Renal pelvis (tissue), 4 donors: Measurements from ENCODE around the gene ZNF497. TPM values are rescaled to one million over a fixed set of nuclear protein-coding genes. Genes with fewer than 3 reads are reported as not detected.
A peak's percentile ranks its signal among the peaks of the same experiment; 100 is the strongest.
"Not testable (repeated sequence)": the region's sequence is repeated elsewhere in the genome, so short reads cannot be mapped to it uniquely, and the experiment has no call there.

ENCODE experiments used
- DNase-seq: peaks from one replicate; pipeline ENCODE4 v3.0.0-alpha.2; 2013
- polyA plus RNA-seq, 3 donors: library from polyadenylated mRNA; unstranded; fragments of 120-200 nt; gene quantifications; one replicate each; pipeline ENCODE4 v1.2.1, GENCODE V29; 2013; ENCODE audit not compliant: insufficient read length in 3 of 3

Gene ZNF497
- polyA plus RNA-seq, 3 donors, result 5.0 to 7.1 (median 5.5) TPM

DNA sequence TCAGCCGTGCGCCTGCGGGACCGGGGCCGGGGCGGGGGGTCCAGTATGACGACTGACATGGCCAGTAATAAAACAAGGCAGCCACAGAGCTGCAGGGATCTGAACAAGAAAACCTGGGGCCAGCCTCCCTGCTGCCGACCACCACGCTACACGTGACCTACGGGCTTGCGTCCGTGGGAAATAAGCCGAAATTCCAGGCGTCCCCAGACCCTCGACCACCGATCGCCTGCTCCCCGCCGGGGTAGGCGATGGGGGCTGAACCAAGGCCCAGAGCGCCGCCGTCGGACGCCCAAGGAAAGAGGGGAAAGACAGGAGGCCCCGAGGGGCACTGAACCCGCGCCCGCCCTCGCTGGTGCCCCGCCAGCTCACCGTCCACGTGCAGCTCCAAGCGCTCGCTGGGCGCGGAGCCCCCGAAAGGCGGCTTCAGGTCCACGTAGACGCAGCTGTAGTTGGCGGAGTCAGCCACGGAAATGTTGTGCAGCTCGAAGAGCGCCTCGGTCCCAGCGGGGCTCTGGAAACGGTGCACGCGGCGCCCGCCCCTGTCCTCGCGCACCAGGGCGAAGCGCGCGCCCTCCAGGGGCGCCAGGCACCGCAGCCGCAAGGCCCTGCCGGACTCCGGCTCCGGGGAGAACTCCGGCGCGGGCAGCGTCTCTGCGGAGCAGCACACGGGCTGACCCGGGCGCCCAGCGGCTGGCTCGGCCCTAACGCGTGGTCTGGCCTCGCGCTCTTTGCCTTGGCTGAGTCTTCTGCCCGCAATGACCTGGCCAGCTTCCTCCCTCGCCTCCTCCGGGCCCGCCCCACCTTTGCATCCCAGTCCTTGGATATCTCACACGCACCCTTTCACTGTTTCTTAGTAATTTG lies 12.3 kb downstream of the ZNF497 start:
- no peak for DNase-seq

GRCh38 chr19:58349590-58349989 lies 13.0 kb downstream of the ZNF497 start:
- DNase-seq, result no peak

- DNase-seq, result not testable (repeated sequence)
Observed at GRCh38 chr19:58348080-58348479, 14.5 kb downstream of the ZNF497 start.

DNA sequence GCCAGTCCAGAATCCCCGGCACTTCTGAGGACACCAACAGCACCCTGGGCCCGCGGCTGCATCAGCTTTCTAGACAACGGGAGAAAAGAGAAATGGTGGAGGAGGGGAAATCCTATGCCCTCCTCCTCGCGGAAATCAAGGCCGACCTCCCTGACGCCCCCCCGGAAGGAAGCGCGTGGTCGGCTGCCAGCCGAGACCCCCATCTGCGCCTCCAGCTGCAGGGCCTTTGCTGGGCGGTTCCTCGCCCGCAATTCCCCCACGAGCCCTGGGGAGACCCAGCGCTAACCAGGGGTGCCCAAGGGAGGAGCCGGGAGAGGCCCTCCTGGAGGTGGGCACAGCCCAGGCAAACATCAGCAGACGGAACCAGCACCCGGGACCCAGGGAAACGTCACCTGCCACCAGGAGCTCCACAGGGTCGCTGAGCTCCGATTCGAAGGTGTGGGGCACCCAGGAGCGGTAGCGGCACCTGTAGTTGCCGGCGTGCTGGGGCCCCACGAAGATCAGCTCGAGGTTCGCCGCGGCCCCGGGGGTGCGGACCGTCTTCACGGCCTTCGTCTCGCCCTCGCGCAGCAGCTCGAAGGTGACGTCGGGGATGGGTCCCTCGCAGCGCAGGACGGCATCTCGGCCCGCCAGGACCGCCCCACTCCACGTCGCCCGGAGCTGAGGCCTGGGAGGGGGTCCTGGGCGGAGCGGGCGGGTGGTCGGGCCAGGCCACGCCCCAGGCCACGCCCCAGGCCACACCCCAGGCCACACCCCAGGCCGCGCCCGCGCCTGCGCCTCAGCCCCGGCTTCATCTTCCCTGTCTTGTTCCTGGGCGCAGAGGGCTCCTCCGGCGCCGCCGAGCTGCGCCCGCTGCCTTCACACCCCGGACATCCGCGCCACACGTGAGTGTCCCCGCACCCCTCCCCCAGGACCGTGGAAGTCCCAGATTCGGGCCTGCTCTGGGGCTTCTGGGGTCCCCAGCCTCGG lies 15.3 kb downstream of the ZNF497 start:
- no peak for DNase-seq

DNA sequence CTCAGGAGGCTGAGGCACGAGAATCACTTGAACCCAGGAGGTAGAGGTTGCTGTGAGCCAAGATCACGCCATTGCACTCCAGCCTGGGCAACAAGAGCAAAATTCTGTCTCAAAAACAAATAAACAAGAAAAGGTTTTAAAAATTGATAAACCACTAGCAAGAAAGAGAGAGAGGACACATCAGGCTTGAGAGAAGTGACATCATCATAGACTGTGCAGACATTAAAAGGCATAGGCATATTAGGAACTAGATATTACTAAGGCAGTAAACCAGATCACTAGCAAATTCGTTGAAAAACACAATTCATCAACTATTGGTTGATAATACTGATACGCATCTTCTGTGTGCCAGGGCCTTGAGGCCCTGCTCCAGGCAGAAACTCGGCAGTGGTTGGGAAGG lies 17.0 kb downstream of the ZNF497 start:
- no peak for DNase-seq

- DNase-seq, result no peak
Observed at GRCh38 chr19:58338825-58339558, 23.6 kb downstream of the ZNF497 start.

DNA sequence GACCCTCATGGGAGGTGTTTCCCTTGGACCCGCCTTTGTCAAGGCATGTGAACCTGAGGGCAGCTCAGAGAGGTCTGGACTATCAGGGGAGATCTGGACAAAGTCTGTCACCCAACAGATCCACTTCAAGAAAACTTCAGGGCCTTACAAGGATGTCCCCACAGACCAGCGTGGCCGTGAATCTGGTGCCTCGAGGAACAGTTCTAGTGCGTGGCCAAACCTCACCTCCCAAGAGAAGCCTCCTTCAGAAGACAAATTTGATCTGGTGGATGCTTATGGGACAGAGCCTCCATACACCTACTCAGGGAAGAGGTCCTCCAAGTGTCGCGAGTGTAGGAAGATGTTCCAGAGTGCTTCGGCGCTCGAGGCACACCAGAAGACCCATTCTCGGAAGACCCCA lies 24.2 kb downstream of the ZNF497 start:
- DNase-seq, result no peak

DNA sequence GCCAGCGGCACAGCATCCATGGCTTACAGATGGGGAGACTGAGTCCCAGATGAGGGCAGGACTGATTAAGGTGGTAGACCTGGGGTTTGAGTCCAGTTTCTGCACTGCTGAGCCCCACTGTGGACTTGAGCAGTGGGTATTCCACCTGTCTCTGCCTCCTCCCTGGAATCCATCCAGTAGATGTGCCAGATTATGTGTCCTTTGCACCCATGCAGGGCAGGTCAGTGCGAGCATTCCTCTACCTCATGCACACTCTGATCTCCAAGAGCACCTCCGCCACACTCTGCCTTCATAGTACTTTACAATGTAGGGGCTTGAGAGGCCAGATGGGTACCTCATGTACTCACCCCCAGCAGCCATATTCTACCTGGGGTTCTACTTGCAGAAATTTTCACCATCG lies 25.7 kb downstream of the ZNF497 start:
- DNase-seq, result no peak

GRCh38 chr19:58336216-58336615 lies 26.3 kb downstream of the ZNF497 start:
- DNase-seq, result no peak

GRCh38 chr19:58335630-58336029 lies 26.9 kb downstream of the ZNF497 start:
- DNase-seq, result no peak

DNA sequence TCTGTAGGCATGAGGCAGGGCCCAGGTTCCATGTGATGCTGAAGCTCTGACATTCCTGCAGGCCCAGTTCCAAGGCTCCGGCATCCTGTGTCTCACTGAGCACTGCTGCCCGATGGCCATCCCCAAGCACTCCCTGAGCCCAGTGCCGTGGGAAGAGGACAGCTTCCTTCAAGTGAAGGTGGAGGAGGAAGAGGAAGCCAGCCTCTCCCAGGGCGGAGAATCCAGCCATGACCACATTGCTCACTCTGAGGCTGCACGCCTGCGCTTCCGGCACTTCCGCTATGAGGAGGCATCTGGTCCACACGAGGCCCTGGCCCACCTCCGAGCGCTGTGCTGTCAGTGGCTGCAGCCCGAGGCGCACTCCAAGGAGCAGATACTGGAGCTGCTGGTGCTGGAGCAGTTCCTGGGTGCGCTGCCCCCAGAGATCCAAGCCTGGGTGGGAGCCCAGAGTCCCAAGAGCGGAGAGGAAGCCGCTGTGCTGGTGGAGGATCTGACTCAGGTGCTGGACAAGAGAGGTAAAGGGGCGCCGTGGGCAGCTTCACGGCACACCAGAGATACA lies 27.8 kb downstream of the ZNF497 start:
- DNase-seq, result no peak

DNA sequence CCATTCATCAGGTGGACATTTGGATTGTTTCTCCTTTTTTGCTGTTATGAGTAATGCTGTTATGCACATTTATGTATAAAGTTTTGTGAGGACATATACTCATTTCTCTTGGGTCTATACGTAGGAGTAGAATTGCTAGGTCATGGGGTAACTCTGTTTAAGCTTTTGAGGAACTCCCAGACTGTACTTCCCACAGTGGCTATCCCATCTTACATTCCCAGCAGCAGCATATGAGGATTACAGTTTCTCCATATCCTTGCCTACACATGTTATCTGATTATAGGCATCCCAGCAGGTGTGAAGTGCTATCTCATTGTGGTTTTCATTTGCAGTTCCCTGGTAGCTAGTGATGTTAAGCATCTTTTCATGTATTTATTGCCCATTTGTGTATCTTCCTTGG lies 29.9 kb downstream of the ZNF497 start:
- DNase-seq, result no peak

DNA sequence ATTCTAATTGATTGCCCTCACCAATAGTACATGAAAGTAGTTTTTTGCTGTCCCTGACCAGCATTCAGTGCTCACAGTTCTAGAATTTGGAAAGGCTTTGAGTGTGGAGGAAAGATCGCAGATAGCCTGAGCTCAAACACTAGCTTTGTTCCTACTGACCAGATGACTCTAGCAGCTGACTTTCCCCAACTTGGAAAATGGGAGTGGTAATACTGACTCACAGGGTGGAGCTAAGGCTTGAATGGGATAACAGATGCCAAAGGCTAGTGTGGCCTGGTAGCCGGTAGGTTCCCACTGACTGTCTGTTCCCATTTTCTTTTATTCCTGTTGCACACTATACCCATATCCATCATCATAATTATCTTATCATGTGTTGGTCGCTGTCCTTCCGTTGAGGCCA lies 32.1 kb downstream of the ZNF497 start:
- no peak for DNase-seq

GRCh38 chr19:58328999-58329398 lies 33.6 kb downstream of the ZNF497 start:
- DNase-seq, result no peak

- peak; percentile 98 for DNase-seq
Observed at GRCh38 chr19:58326914-58327726, 35.4 kb downstream of the ZNF497 start, which contains the start of gene ZSCAN22. Gene ZSCAN22 (plus strand): TSS chr19:58326994. CDS start chr19:58334803, 7,809 bp downstream.

DNA sequence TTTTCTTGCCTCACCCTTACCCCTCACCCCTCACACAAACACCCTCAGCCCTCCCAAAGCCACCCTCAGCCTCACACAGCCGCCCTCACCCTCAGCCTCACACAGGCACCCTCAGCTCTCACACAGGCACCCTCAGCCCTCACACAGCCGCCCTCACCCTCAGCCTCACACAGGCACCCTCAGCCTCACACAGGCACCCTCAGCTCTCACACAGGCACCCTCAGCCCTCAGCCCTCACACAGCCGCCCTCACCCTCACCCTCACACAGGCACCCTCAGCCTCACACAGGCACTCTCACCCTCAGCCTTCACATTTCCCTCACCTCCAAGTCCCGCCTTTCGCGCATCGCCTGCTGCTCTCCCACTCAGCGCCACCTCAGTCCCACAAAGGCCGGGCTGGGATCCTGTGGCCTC lies 36.0 kb downstream of the ZNF497 start:
- no peak for DNase-seq

DNA sequence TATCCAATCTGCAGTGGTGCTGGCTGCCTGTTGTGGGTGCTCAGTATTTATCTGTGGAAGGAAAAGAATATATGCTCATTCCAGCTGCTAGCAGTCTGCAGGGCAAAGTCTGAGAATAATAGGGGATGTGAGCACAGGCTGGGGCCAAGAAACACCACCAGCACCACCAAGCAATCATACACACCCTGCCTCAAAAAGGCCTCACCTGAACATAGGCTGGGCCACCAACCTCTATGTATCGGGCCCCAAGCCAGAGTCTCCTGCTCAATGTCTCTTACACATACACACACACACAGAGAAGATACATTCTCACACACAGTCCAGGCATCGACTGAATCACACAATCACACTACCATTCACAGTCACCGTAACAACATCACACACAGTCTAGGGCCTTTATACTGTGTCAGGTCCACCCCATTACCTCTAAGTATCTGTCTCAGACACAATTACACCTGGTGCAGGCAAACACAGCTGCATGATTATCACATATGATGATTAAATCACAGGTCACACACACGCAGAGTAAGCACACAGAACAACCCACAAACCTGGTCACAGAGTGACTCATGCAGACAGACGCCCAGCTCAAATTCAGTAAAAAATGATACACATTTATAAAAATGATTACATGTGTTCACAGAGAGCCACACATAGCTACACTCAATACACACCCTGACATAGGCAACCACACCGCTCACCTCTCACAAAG lies 37.1 kb downstream of the ZNF497 start:
- DNase-seq, result no peak

GRCh38 chr19:58319241-58319640 lies 43.3 kb downstream of the ZNF497 start:
- no peak for DNase-seq

GRCh38 chr19:58318297-58318696 lies 44.3 kb downstream of the ZNF497 start:
- no peak for DNase-seq

DNA sequence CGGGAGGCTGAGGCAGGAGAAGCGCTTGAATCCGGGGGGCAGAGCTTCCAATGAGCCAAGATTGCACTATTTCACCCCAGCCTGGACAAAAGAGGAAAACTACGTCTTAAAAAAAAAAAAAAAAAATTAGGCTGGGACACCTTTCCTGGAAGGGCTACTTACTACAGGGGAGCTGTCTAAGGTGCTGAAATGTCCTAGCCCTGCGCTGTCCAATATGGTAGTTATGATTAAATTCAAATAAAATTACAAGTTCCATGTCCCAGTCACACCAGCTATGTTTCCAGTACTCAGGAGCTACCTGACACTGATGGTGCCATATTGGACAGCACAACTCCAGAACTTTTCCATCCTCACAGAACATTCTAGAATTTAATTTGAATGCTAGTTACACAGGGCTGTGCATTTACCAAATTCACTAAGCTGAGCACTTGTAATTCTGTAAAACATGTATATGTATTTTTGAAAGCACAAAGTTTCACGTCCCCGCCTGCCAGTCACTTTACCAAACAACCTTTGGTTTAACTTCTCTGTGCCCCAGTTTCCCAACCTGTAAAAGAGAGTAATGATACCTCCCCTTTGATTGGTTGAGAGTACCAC lies 45.0 kb downstream of the ZNF497 start:
- peak; percentile 35 for DNase-seq
